Astrocyte of the spinal cord (primary cell): ENCODE results near the gene GRB10.

Source experiments
- DNase-seq: peaks from one replicate; pipeline ENCODE4 v3.0.0; 2011; ENCODE audit warnings: low read depth, low spot score
- H3K4me3 ChIP-seq: 2 replicates; pipeline ENCODE4 v1.5.1; 2011; ENCODE audit warnings: low read depth, mild to moderate bottlenecking, low read length, moderate library complexity
- in situ Hi-C: cut with HindIII; loops from 2 replicates; pipeline ENCODE4 v1.10.0; 2017; ENCODE audit warnings: low sequenced_read_pairs
- TF ChIP-seq, protein P1 (sequence below): IDR thresholded peaks from 2 replicates; pipeline ENCODE4 v1.5.1; 2012; ENCODE audit warnings: low read depth, mild to moderate bottlenecking, low read length, inconsistent platforms

Gene GRB10

DNA sequence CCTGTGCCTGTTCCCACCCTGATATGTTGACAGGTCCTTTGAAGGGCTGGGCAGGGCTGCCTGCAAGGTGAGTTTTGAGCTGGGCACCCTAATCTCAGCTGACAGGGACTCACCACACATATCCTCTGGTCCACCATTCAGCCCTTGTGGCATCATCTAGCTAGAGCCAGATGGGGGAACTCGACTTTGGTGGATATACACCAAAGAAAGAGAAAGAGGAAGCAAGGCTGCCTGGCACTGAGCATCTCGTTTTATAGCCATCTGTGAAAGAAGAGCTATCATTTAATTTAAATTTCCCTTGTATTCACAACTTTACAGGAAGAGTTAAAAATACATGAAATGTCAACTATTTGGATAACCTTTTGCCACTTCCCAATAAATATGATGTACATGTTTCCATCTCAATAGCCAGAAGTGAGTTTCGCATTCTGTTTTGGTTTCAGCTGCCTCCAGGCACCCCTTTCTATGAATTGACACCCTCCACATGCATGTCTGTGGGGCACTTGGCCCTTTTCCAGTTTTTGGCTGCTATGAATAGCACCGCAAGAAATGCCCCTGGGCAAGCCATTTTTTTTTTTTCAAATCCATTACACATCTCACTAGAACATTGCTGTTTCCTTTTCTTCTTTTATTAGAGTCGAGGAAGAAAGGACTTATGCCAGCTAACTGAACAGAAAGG, 22.9 kb upstream of the GRB10 start:
- TF ChIP-seq, protein P1, sequence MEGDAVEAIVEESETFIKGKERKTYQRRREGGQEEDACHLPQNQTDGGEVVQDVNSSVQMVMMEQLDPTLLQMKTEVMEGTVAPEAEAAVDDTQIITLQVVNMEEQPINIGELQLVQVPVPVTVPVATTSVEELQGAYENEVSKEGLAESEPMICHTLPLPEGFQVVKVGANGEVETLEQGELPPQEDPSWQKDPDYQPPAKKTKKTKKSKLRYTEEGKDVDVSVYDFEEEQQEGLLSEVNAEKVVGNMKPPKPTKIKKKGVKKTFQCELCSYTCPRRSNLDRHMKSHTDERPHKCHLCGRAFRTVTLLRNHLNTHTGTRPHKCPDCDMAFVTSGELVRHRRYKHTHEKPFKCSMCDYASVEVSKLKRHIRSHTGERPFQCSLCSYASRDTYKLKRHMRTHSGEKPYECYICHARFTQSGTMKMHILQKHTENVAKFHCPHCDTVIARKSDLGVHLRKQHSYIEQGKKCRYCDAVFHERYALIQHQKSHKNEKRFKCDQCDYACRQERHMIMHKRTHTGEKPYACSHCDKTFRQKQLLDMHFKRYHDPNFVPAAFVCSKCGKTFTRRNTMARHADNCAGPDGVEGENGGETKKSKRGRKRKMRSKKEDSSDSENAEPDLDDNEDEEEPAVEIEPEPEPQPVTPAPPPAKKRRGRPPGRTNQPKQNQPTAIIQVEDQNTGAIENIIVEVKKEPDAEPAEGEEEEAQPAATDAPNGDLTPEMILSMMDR, result no peak
- in situ Hi-C loops, result no loop called here
- H3K4me3 ChIP-seq, result no peak overlapping the region
- DNase-seq, result no peak

- in situ Hi-C loops, result no loop called here
- H3K4me3 ChIP-seq, result no peak overlapping the region
- no peak for DNase-seq
- TF ChIP-seq, protein P1, result no peak
Observed at GRCh38 chr7:50803359-50804337, 21.0 kb upstream of the GRB10 start.

DNA sequence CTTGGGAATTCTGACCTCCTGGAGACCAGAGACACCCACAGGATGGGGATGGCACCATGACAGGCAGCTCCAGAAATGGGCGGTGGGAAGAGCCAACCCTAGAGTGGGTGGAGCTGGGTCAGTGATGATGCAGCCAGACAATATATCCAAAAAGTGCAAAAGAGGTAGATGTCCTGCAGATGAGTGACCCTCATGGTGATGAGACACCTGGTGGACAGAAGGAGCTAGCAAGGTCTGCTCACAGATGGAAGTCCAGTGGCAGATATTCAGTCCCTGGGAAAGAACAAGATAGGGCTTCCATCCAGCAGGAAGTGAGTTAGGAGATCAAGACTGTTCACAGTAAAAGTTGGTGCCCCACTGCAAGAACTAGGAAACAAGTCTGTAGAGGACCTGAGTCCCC, 19.2 kb upstream of the GRB10 start:
- DNase-seq, result no peak
- in situ Hi-C loops, result no loop called here
- TF ChIP-seq, protein P1, result no peak
- H3K4me3 ChIP-seq, result no peak overlapping the region

GRCh38 chr7:50799873-50800272, 17.2 kb upstream of the GRB10 start:
- TF ChIP-seq, protein P1, result no peak
- no peak overlapping the region for H3K4me3 ChIP-seq
- in situ Hi-C loops, result no loop called here
- DNase-seq, result no peak

GRCh38 chr7:50798126-50798525, 15.4 kb upstream of the GRB10 start:
- in situ Hi-C loops, result no loop called here
- no peak overlapping the region for H3K4me3 ChIP-seq
- TF ChIP-seq, protein P1, result no peak
- DNase-seq, result no peak

- H3K4me3 ChIP-seq, result no peak overlapping the region
- in situ Hi-C loops, result no loop called here
- no peak for DNase-seq
- TF ChIP-seq, protein P1, result peak; percentile 11
Observed at GRCh38 chr7:50795831-50796230, 13.1 kb upstream of the GRB10 start.
